HL-60 (cell line): ENCODE data around the gene ALKBH6.

Experiments
- POLR2AphosphoS5 ChIP-seq: IDR thresholded peaks from 2 replicates; pipeline ENCODE4 v1.6.1; 2012; ENCODE audit warnings: low read depth
- TF ChIP-seq, protein P1 (sequence below): IDR thresholded peaks from one replicate; pipeline ENCODE4 v1.5.1; 2011; ENCODE audit warnings: low read length, control low read depth, inconsistent platforms; ENCODE audit not compliant: insufficient read depth

DNA sequence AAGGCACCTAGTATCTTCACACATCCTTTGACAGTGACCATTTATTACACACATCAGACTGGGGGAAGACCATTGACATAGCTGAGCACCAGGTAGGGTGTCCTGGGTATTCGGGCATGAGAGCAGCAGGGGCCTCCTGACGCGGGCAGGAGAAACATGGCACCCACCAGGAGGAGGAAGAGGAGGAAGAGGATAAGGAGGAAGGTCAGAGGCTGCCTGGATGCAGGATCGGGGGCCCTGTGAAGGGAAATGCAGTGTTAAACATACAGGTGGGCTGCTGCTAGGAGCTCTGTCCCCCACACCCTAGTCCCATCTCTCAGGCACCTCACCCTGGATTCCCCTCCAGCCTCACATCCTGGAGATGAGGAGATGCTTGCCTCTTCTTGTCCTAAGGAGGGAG, 10.7 kb downstream of the ALKBH6 start:
- TF ChIP-seq, protein P1, sequence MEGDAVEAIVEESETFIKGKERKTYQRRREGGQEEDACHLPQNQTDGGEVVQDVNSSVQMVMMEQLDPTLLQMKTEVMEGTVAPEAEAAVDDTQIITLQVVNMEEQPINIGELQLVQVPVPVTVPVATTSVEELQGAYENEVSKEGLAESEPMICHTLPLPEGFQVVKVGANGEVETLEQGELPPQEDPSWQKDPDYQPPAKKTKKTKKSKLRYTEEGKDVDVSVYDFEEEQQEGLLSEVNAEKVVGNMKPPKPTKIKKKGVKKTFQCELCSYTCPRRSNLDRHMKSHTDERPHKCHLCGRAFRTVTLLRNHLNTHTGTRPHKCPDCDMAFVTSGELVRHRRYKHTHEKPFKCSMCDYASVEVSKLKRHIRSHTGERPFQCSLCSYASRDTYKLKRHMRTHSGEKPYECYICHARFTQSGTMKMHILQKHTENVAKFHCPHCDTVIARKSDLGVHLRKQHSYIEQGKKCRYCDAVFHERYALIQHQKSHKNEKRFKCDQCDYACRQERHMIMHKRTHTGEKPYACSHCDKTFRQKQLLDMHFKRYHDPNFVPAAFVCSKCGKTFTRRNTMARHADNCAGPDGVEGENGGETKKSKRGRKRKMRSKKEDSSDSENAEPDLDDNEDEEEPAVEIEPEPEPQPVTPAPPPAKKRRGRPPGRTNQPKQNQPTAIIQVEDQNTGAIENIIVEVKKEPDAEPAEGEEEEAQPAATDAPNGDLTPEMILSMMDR = no peak
- no peak for TF ChIP-seq POLR2AphosphoS5
